Measurements from ENCODE around the gene NTM. TPM values are rescaled to one million over a fixed set of nuclear protein-coding genes. Genes with fewer than 3 reads are reported as not detected.

Gene NTM
- total RNA-seq, 4 donors from 2014 or later = 0.78 to 1.1 (median 0.88) TPM; not detected in 1

- 80 to 91% methylated on average over 8 of the region's 8 CpGs for WGBS, 2 donors
- no peaks in the 10 kb centered on the region for H3K4me1 ChIP-seq
- intact Hi-C loops (cut with DNase I) = no loop called here
- DNase-seq = no peak
- no peak overlapping the region for H3K4me3 ChIP-seq (replicated peaks in 1 of 3)
- no peak overlapping the region for H3K27ac ChIP-seq
- TF ChIP-seq POLR2A (IDR thresholded peaks at IDR 0.05) = no peak
- no peak for TF ChIP-seq CTCF (IDR thresholded peaks at IDR 0.05)
- no peaks in the 10 kb centered on the region for H3K36me3 ChIP-seq
- H3K27me3 ChIP-seq = no peaks in the 10 kb centered on the region
- H3K9me3 ChIP-seq = no peaks in the 10 kb centered on the region
These were observed 343.2 kb downstream of the NTM start for GRCh38 chr11:131713529-131714134.

GRCh38 chr11:131717616-131718015 is 347.2 kb downstream of the NTM start:
- Histone ChIP-seq H3K4me1 (no peaks in the 10 kb centered on the region), H3K4me3 (replicated peaks in 1 of 3) (no peak overlapping the region), H3K27me3 (no peaks in the 10 kb centered on the region), H3K36me3 (no peaks in the 10 kb centered on the region), H3K27ac (no peak overlapping the region), H3K9me3 (no peaks in the 10 kb centered on the region)
- DNase-seq = no peak
- intact Hi-C loops (cut with DNase I) = no loop called here
- WGBS, 2 donors = 64 to 86% methylated on average over 2 of the region's 2 CpGs
- TF ChIP-seq POLR2A (IDR thresholded peaks at IDR 0.05) = no peak
- no peak for TF ChIP-seq CTCF (IDR thresholded peaks at IDR 0.05)

DNA sequence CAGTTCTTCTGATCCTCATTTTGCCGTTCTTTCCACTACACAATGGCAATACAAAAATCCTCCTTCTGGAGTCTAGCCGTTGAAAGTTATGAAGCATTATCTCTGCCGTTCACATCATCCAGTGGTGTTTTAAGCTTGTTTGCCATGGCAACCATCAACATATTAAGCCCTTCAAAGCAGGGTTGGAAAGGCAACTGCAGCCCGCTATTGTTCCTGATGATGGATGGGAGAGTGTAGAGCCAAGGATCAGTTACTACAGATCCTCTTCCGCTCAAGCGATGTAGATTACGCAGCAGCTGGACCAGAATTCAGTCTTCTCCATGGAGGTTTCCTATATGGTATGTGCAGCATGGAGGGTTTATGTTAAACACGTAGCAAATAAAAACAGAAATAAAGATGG is 352.7 kb downstream of the NTM start:
- Histone ChIP-seq H3K36me3 (no peaks in the 10 kb centered on the region), H3K27ac (no peak overlapping the region), H3K4me1 (no peaks in the 10 kb centered on the region), H3K9me3 (no peaks in the 10 kb centered on the region), H3K27me3 (no peaks in the 10 kb centered on the region), H3K4me3 (replicated peaks in 1 of 3) (no peak overlapping the region)
- DNase-seq = no peak
- TF ChIP-seq POLR2A (IDR thresholded peaks at IDR 0.05) = no peak
- TF ChIP-seq CTCF (IDR thresholded peaks at IDR 0.05) = no peak
- 79 to 86% methylated on average over 8 of the region's 8 CpGs for WGBS, 2 donors
- intact Hi-C loops (cut with DNase I) = no loop called here

GRCh38 chr11:131724436-131724975 is 354.1 kb downstream of the NTM start:
- H3K36me3 ChIP-seq = no peaks in the 10 kb centered on the region
- no peak for DNase-seq
- H3K27me3 ChIP-seq = no peaks in the 10 kb centered on the region
- TF ChIP-seq POLR2A (IDR thresholded peaks at IDR 0.05) = no peak
- TF ChIP-seq CTCF (IDR thresholded peaks at IDR 0.05) = no peak
- no peaks in the 10 kb centered on the region for H3K9me3 ChIP-seq
- no peak overlapping the region for H3K27ac ChIP-seq
- no peaks in the 10 kb centered on the region for H3K4me1 ChIP-seq
- intact Hi-C loops (cut with DNase I) = no loop called here
- 73 to 74% methylated on average over 10 of the region's 10 CpGs for WGBS, 2 donors
- no peak overlapping the region for H3K4me3 ChIP-seq (replicated peaks in 1 of 3)

GRCh38 chr11:131734871-131735270 is 364.5 kb downstream of the NTM start:
- Histone ChIP-seq H3K9me3 (no peaks in the 10 kb centered on the region), H3K27ac (no peak overlapping the region), H3K4me3 (replicated peaks in 1 of 3) (no peak overlapping the region), H3K27me3 (no peaks in the 10 kb centered on the region), H3K4me1 (no peaks in the 10 kb centered on the region), H3K36me3 (no peaks in the 10 kb centered on the region)
- DNase-seq = no peak
- TF ChIP-seq CTCF (IDR thresholded peaks at IDR 0.05) = no peak
- TF ChIP-seq POLR2A (IDR thresholded peaks at IDR 0.05) = no peak
- intact Hi-C loops (cut with DNase I) = no loop called here
- 29% methylated on average over 4 of the region's 4 CpGs for WGBS, 2 donors
